Right atrium auricular region (tissue), 2 donors: ENCODE data around the gene SLC9A9. TPM values are rescaled to one million over a fixed set of nuclear protein-coding genes. Genes with fewer than 3 reads are reported as not detected.

Experiments used
- DNase-seq: peaks from one replicate; pipeline ENCODE4 v3.0.0-alpha.2; 2019; ENCODE audit warnings: low spot score
- H3K27ac ChIP-seq, 2 donors: fragments of 200-600 bp; sonication (generic); 1 replicate in 1 of 2; 2 replicates in 1 of 2; pipeline ENCODE4 v1.5.1; 2016 to 2019
- H3K27me3 ChIP-seq, 2 donors: fragments of 200-600 bp; sonication (generic); one replicate each; pipeline versions ENCODE4 v1.5.1 to v1.6.0; 2017 to 2019
- H3K36me3 ChIP-seq: fragments of 200-600 bp; sonication (generic); one replicate; pipeline ENCODE4 v1.5.1; 2016
- H3K4me1 ChIP-seq, 2 donors: fragments of 200-600 bp; sonication (generic); one replicate each; pipeline versions ENCODE4 v1.5.1 to v1.6.0; 2017 to 2019
- H3K4me3 ChIP-seq, 2 donors: fragments of 200-600 bp; sonication (generic); 1 replicate in 1 of 2; 2 replicates in 1 of 2; pipeline ENCODE4 v1.5.1; 2017 to 2019; ENCODE audit warnings: mild to moderate bottlenecking in 1 of 2, moderate library complexity in 1 of 2
- H3K9me3 ChIP-seq, 2 donors: fragments of 200-600 bp; sonication (generic); one replicate each; pipeline ENCODE4 v1.5.1; 2019
- CTCF ChIP-seq, 2 donors: fragments of 200-600 bp; sonication (generic); IDR thresholded peaks; one replicate each; pipeline ENCODE4 v1.5.1; 2019; ENCODE audit warnings: antibody characterized with exemption in 2 of 2
- total RNA-seq, 2 donors: library from RNA; depleted of rRNA; stranded (reverse); fragments of >200 nt; gene quantifications; one replicate each; pipeline ENCODE4 v1.1.0, GENCODE V29; 2016

SLC9A9 gene
- total RNA-seq, 2 donors from 2014 or later, result 3.1 to 4.2 TPM

DNA sequence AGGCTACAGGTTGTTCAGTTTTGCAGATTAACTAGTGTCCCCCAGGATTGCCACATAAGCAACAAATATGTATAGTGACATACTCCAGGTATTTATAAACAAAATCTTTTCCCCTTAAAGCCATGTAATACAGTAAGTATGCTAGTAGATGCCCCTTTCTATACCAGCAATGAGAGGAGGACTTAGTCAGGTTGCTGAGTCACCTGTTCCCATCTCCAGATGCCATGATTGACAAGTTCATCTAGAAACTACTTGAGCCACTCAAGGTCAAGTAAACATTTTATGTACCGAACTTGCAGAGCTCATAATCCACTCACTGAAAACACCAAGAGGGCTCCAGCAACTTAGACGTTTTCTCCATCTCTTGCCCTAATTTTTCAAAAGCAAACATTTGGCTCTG, 18.2 kb downstream of the SLC9A9 start:
- no peak for TF ChIP-seq CTCF (IDR thresholded peaks at IDR 0.05)
- Histone ChIP-seq H3K9me3 (no peaks in the 10 kb centered on the region), H3K27me3 (no peaks in the 10 kb centered on the region), H3K4me3 (no peak overlapping the region), H3K4me1 (peaks cover 0 to 5% of the 10 kb centered on the region in 2 donors), H3K27ac (no peak overlapping the region), H3K36me3 (no peaks in the 10 kb centered on the region)
- no peak for DNase-seq

DNA sequence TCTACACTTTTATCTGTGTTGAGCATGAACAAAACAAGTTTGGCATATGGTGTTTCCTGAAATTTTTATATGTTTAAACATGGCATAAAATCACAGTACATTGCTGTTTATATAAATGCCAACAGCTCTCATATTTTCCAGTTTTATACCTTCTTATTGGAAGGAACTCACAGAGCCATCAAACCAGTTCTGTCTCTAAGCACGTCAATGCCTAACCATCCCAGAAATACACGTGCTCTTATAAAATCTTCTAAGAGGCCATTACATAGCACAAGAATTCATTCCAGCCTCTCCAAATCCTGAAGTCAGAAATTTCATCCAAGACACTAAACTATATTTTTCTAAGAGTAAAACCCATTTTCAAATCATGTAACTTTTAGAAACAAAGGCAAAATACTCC, 20.8 kb downstream of the SLC9A9 start:
- Histone ChIP-seq H3K36me3 (no peaks in the 10 kb centered on the region), H3K4me3 (no peak overlapping the region), H3K27me3 (no peaks in the 10 kb centered on the region), H3K4me1 (peaks cover 0 to 9% of the 10 kb centered on the region in 2 donors), H3K27ac (no peak overlapping the region), H3K9me3 (no peaks in the 10 kb centered on the region)
- no peak for DNase-seq
- no peak for TF ChIP-seq CTCF (IDR thresholded peaks at IDR 0.05)

- no peak overlapping the region for H3K27ac ChIP-seq
- H3K4me1 ChIP-seq, result peaks cover 0 to 9% of the 10 kb centered on the region in 2 donors
- DNase-seq, result no peak
- H3K36me3 ChIP-seq, result no peaks in the 10 kb centered on the region
- no peak overlapping the region for H3K4me3 ChIP-seq
- H3K9me3 ChIP-seq, result no peaks in the 10 kb centered on the region
- TF ChIP-seq CTCF (IDR thresholded peaks at IDR 0.05), result no peak
- H3K27me3 ChIP-seq, result no peaks in the 10 kb centered on the region
Observed at GRCh38 chr3:143826296-143826695, 22.0 kb downstream of the SLC9A9 start.

DNA sequence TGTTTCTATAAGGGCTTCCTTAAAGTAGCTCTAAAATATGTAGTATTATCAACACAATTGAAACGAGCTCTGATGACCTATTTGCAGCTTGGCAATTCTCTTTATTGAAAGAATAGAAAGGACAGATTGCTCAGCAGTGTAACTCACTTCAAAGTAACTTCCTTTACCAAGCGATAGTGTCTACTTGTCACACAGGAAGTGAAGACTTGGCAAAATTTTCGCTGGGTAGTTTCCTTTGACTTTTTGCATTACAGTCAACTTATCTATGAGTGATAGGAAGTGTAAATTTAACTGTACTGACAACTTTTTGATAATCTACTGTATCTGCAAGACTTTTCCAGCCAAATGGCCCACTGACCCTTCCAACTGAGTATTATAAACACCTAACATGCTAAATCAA, 22.8 kb downstream of the SLC9A9 start:
- no peak for TF ChIP-seq CTCF (IDR thresholded peaks at IDR 0.05)
- no peak overlapping the region for H3K27ac ChIP-seq
- no peaks in the 10 kb centered on the region for H3K27me3 ChIP-seq
- no peak overlapping the region for H3K4me3 ChIP-seq
- H3K36me3 ChIP-seq, result no peaks in the 10 kb centered on the region
- H3K4me1 ChIP-seq, result peaks cover 0 to 6% of the 10 kb centered on the region in 2 donors
- DNase-seq, result no peak
- no peaks in the 10 kb centered on the region for H3K9me3 ChIP-seq

DNA sequence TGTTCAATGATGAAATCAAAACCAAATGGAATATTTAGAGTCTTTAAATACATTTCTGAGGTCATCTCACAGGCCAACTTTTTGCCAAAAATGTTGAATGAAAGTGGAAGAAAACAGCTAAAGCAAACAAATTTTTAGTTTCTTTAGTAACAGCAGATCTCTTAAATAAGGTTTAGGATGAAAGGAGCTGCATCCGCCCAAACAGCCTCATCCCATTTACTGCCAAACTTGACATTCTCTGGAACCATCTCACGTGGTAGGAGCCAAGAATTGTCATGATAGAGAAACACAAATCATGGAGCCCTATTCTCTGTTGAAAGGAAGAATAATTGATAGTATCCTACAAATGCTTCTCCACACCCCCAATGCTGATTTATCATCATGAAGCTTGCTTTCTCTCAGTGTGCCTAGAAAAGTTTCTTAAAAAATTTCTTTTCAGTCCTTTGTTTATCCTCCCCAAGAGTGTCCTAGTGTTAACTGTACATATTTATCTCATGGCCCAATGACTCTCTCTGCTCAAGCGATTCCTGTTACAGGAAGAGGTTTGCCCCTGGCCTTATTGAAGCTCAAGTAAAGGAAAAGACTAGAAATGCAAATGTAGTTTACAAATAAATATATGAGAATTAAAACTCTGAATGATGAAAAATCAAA, 23.4 kb downstream of the SLC9A9 start:
- DNase-seq, result no peak
- Histone ChIP-seq H3K9me3 (no peaks in the 10 kb centered on the region), H3K27ac (no peak overlapping the region), H3K4me3 (no peak overlapping the region), H3K36me3 (no peaks in the 10 kb centered on the region), H3K27me3 (no peaks in the 10 kb centered on the region), H3K4me1 (peaks cover 0 to 5% of the 10 kb centered on the region in 2 donors)
- TF ChIP-seq CTCF (IDR thresholded peaks at IDR 0.05), result no peak

- TF ChIP-seq CTCF (IDR thresholded peaks at IDR 0.05), result no peak
- Histone ChIP-seq H3K27me3 (no peaks in the 10 kb centered on the region), H3K36me3 (no peaks in the 10 kb centered on the region), H3K9me3 (no peaks in the 10 kb centered on the region), H3K27ac (no peak overlapping the region), H3K4me1 (peaks cover 0 to 5% of the 10 kb centered on the region in 2 donors), H3K4me3 (no peak overlapping the region)
- no peak for DNase-seq
Observed at GRCh38 chr3:143822798-143823197, 25.5 kb downstream of the SLC9A9 start.
